H1 (cell line): ENCODE data around the gene GRAMD1B. TPM values are rescaled to one million over a fixed set of nuclear protein-coding genes. Genes with fewer than 3 reads are reported as not detected.

Experiments used
- CTCF ChIA-PET: fragments of 300-600 bp; sonication (Branson Sonifier 250); formaldehyde crosslinking; loops from one replicate; lab custom pipeline; 2021; ENCODE audit not compliant: partially characterized antibody; lab: Charles Lee
- POLR2A ChIA-PET: fragments of 300-600 bp; sonication (Branson Sonifier 250); formaldehyde crosslinking; loops from one replicate; lab custom pipeline; 2021; ENCODE audit warnings: inconsistent platforms; ENCODE audit not compliant: partially characterized antibody; lab: Charles Lee
- DNase-seq, 2 experiments: peaks; one replicate each; pipeline versions ENCODE4 v3.0.0 to v3.0.0-alpha.2; 2010 to 2022; ENCODE audit warnings: low spot score in 2 of 2, low read depth in 1 of 2, mixed read lengths in 1 of 2
- FAIRE-seq: peaks from 2 replicates; lab custom pipeline; 2011; peaks lifted over from hg19 to GRCh38; lab: Jason Lieb, UNC
- H2AFZ ChIP-seq: 2 replicates; pipeline ENCODE4 v1.8.1; 2012; ENCODE audit warnings: low read length, inconsistent platforms
- H2AK5ac ChIP-seq: 2 replicates; pipeline ENCODE4 v1.6.1; 2013; ENCODE audit warnings: low read depth, low read length
- H2BK120ac ChIP-seq: replicated peaks from 2 replicates; pipeline ENCODE3; 2013; ENCODE audit warnings: low read depth, low read length, inconsistent platforms
- H2BK12ac ChIP-seq: 2 replicates; pipeline ENCODE4 v1.6.1; 2013; ENCODE audit warnings: low read depth, low read length
- H2BK15ac ChIP-seq: 2 replicates; pipeline ENCODE4 v1.6.1; 2013; ENCODE audit warnings: low read length
- H2BK20ac ChIP-seq: 2 replicates; pipeline ENCODE4 v1.6.1; 2013; ENCODE audit warnings: low read length
- H2BK5ac ChIP-seq: 2 replicates; pipeline ENCODE4 v1.6.1; 2013; ENCODE audit warnings: low read depth, low read length
- H3K14ac ChIP-seq: 2 replicates; pipeline ENCODE4 v1.6.1; 2013; ENCODE audit warnings: inconsistent platforms; ENCODE audit not compliant: insufficient read length
- H3K18ac ChIP-seq: 2 replicates; pipeline ENCODE4 v1.6.1; 2013; ENCODE audit warnings: low read length; ENCODE audit errors: extremely low read depth
- H3K23ac ChIP-seq: 2 replicates; pipeline ENCODE4 v1.6.1; 2013; ENCODE audit warnings: inconsistent platforms; ENCODE audit not compliant: insufficient read length
- H3K23me2 ChIP-seq: 2 replicates; pipeline ENCODE4 v1.6.1; 2013; ENCODE audit warnings: low read depth, low read length
- H3K27ac ChIP-seq: 2 replicates; pipeline ENCODE4 v1.6.1; 2011; ENCODE audit warnings: low read depth, low read length, inconsistent platforms
- H3K27me3 ChIP-seq, 4 experiments: replicated peaks in 1 of 4; 1 replicate in 1 of 4; 2 replicates in 3 of 4; pipeline versions ENCODE4 v1.6.1 to v1.8.1; 2011 to 2013; ENCODE audit warnings: low read length in 3 of 4, mild to moderate bottlenecking in 3 of 4, inconsistent platforms in 2 of 4, mixed read lengths in 2 of 4, moderate library complexity in 1 of 4; ENCODE audit not compliant: control insufficient read depth in 3 of 4, insufficient read depth in 3 of 4; ENCODE audit errors: extremely low read depth in 1 of 4
- H3K36me3 ChIP-seq, 4 experiments: 2 replicates each; pipeline versions ENCODE4 v1.6.1 to v1.8.1; 2011 to 2013; ENCODE audit warnings: mild to moderate bottlenecking in 4 of 4, low read length in 3 of 4, moderate library complexity in 2 of 4, control low read depth in 1 of 4, inconsistent platforms in 1 of 4; ENCODE audit not compliant: insufficient read depth in 4 of 4, control insufficient read depth in 2 of 4
- H3K4ac ChIP-seq: replicated peaks from 2 replicates; pipeline ENCODE3; 2013; ENCODE audit warnings: low read length, low read depth, mixed read lengths, inconsistent platforms; ENCODE audit not compliant: insufficient read length
- H3K4me1 ChIP-seq, 4 experiments: replicated peaks in 1 of 4; 1 replicate in 1 of 4; 2 replicates in 3 of 4; pipeline versions ENCODE4 v1.6.1 to v1.8.1; 2011 to 2013; ENCODE audit warnings: low read length in 3 of 4, inconsistent platforms in 2 of 4, mixed read lengths in 1 of 4; ENCODE audit not compliant: insufficient read depth in 4 of 4, control insufficient read depth in 3 of 4
- H3K4me2 ChIP-seq, 2 experiments: 2 replicates each; pipeline versions ENCODE4 v1.6.1 to v1.8.1; 2011 to 2013; ENCODE audit warnings: low read depth in 2 of 2, low read length in 2 of 2, control low read depth in 1 of 2, inconsistent platforms in 1 of 2, mild to moderate bottlenecking in 1 of 2; ENCODE audit not compliant: insufficient read depth in 1 of 2
- H3K4me3 ChIP-seq, 4 experiments: fragments of 200-600, 300-600 bp in 1 of 4; sonication (generic), shearing (Covaris generic), sonication (Bioruptor Twin) in 1 of 4; 2 replicates each; pipeline versions ENCODE4 v1.5.1 to v1.8.1; 2011 to 2016; ENCODE audit warnings: low read length in 4 of 4, low read depth in 3 of 4, control low read depth in 2 of 4, inconsistent platforms in 2 of 4, mild to moderate bottlenecking in 2 of 4, mixed read lengths in 1 of 4, moderate library complexity in 1 of 4; ENCODE audit not compliant: insufficient read depth in 2 of 4; ENCODE audit errors: extremely low read depth in 1 of 4
- H3K56ac ChIP-seq: replicated peaks from 2 replicates; pipeline ENCODE3; 2013; ENCODE audit warnings: low read depth, mild to moderate bottlenecking, mixed read lengths, low read length, inconsistent platforms; ENCODE audit not compliant: insufficient read length
- H3K79me1 ChIP-seq: 2 replicates; pipeline ENCODE4 v1.6.1; 2013; ENCODE audit warnings: low read depth, low read length, control low read depth
- H3K79me2 ChIP-seq, 2 experiments: 2 replicates each; pipeline versions ENCODE4 v1.6.1 to v1.8.1; 2012 to 2013; ENCODE audit warnings: low read length in 2 of 2, mild to moderate bottlenecking in 2 of 2, inconsistent platforms in 1 of 2; ENCODE audit not compliant: insufficient read depth in 2 of 2, control insufficient read depth in 1 of 2
- H3K9ac ChIP-seq, 4 experiments: replicated peaks in 1 of 4; 1 replicate in 1 of 4; 2 replicates in 3 of 4; pipeline versions ENCODE4 v1.6.1 to v1.8.1; 2011 to 2013; ENCODE audit warnings: low read depth in 3 of 4, low read length in 3 of 4, control low read depth in 2 of 4, mild to moderate bottlenecking in 2 of 4, moderate library complexity in 2 of 4, inconsistent platforms in 1 of 4; ENCODE audit errors: extremely low read depth in 1 of 4
- H3K9me3 ChIP-seq, 2 experiments: 2 replicates each; pipeline versions ENCODE4 v1.6.1 to v1.8.1; 2012 to 2013; ENCODE audit warnings: mild to moderate bottlenecking in 2 of 2, moderate library complexity in 2 of 2, control low read depth in 1 of 2, inconsistent platforms in 1 of 2, low read depth in 1 of 2, low read length in 1 of 2, mixed read lengths in 1 of 2; ENCODE audit not compliant: insufficient read depth in 2 of 2
- H4K20me1 ChIP-seq, 2 experiments: replicated peaks in 1 of 2; 2 replicates each; pipeline versions ENCODE3 to v1.8.1; 2011 to 2013; ENCODE audit warnings: inconsistent platforms in 2 of 2, low read length in 2 of 2, mild to moderate bottlenecking in 1 of 2; ENCODE audit not compliant: insufficient read depth in 2 of 2, control insufficient read depth in 1 of 2
- H4K5ac ChIP-seq: 2 replicates; pipeline ENCODE4 v1.6.1; 2013; ENCODE audit warnings: low read length, low read depth, mixed read lengths, inconsistent platforms; ENCODE audit not compliant: insufficient read length
- H4K8ac ChIP-seq: 2 replicates; pipeline ENCODE4 v1.8.0; 2013; ENCODE audit warnings: mild to moderate bottlenecking, moderate library complexity, low read length, inconsistent platforms; ENCODE audit not compliant: insufficient read depth; ENCODE audit errors: extremely low read depth
- H4K91ac ChIP-seq: replicated peaks from 2 replicates; pipeline ENCODE3; 2013; ENCODE audit warnings: low read length, mixed read lengths, inconsistent platforms; ENCODE audit not compliant: insufficient read length
- CBX5 ChIP-seq: fragments of 300-800, 300-1000 bp; sonication (generic); IDR thresholded peaks from 2 replicates; pipeline ENCODE4 v1.7.1; 2016; ENCODE audit warnings: antibody characterized with exemption, low read length, low read depth
- CHD1 ChIP-seq: IDR thresholded peaks from 2 replicates; pipeline ENCODE4 v1.6.1; 2012; ENCODE audit warnings: low read depth, low read length, improper control_type of control experiment
- CREB1 ChIP-seq: IDR thresholded peaks from 2 replicates; pipeline ENCODE4 v1.6.1; 2012; ENCODE audit warnings: inconsistent platforms
- CTBP2 ChIP-seq: IDR thresholded peaks from 2 replicates; pipeline ENCODE4 v1.7.0; 2011; ENCODE audit warnings: borderline replicate concordance, mild to moderate bottlenecking, moderate library complexity, mixed read lengths, low read length; ENCODE audit not compliant: insufficient read depth, insufficient read length
- HDAC2 ChIP-seq, 2 experiments: fragments of 300-600 bp in 1 of 2; sonication (generic) in 1 of 2; IDR thresholded peaks; 2 replicates each; pipeline ENCODE4 v1.6.1; 2011 to 2012; ENCODE audit warnings: low read depth in 2 of 2, low read length in 2 of 2, mild to moderate bottlenecking in 2 of 2, moderate library complexity in 2 of 2, borderline replicate concordance in 1 of 2, inconsistent platforms in 1 of 2
- JUN ChIP-seq: IDR thresholded peaks from 2 replicates; pipeline ENCODE4 v1.6.1; 2011; ENCODE audit warnings: low read depth, mild to moderate bottlenecking, improper control_type of control experiment, low read length
- POLR2A ChIP-seq, 2 experiments: IDR thresholded peaks; 1 replicate in 1 of 2; 2 replicates in 1 of 2; pipeline ENCODE4 v1.6.1; 2011; ENCODE audit warnings: low read depth in 2 of 2, low read length in 2 of 2, mild to moderate bottlenecking in 2 of 2; ENCODE audit errors: control extremely low read depth in 1 of 2
- POU5F1 ChIP-seq: IDR thresholded peaks from 2 replicates; pipeline ENCODE4 v1.6.1; 2011; ENCODE audit warnings: low read depth, mild to moderate bottlenecking, low read length, moderate library complexity
- RBBP5 ChIP-seq: IDR thresholded peaks from 2 replicates; pipeline ENCODE4 v1.7.1; 2012; ENCODE audit warnings: low read depth, mild to moderate bottlenecking, inconsistent platforms, low read length, moderate library complexity, borderline replicate concordance
- RFX5 ChIP-seq: IDR thresholded peaks from 2 replicates; pipeline ENCODE4 v1.6.1; 2011; ENCODE audit warnings: low read depth, low read length, improper control_type of control experiment, borderline replicate concordance
- RXRA ChIP-seq: IDR thresholded peaks from 2 replicates; pipeline ENCODE4 v1.6.1; 2011; ENCODE audit warnings: low read depth, mild to moderate bottlenecking, low read length, moderate library complexity; ENCODE audit not compliant: insufficient read depth
- SUZ12 ChIP-seq: fragments of 200-600 bp; sonication (generic); IDR thresholded peaks from 2 replicates; pipeline ENCODE4 v1.6.1; 2012; ENCODE audit warnings: mild to moderate bottlenecking, inconsistent platforms, low read length, moderate library complexity, mixed read lengths
- YY1 ChIP-seq: IDR thresholded peaks from 2 replicates; pipeline ENCODE4 v1.6.1; 2011; ENCODE audit warnings: low read depth, mild to moderate bottlenecking, low read length
- WGBS, 2 experiments: shearing (Covaris generic) in 1 of 2; methylation state at CpG; one replicate each; pipeline versions ENCODE4 v1.1.6 to v1.1.7; 2013 to 2015; ENCODE audit warnings: low lambda C conversion rate in 2 of 2, mixed read lengths in 2 of 2, inconsistent platforms in 1 of 2, low coverage in 1 of 2, missing lambda C conversion rate in 1 of 2; ENCODE audit not compliant: insufficient replicate concordance in 2 of 2, insufficient coverage in 1 of 2, insufficient read length in 1 of 2; ENCODE audit errors: extremely low coverage in 1 of 2, missing lambda C conversion rate in 1 of 2; 5-methylcytosine and 5-hydroxymethylcytosine counted together
- polyA plus RNA-seq, 7 experiments: library from polyadenylated mRNA; depleted of rRNA in 3 of 7; stranded (reverse) in 5 of 7; unstranded in 2 of 7; fragments of >200 nt in 5 of 7; fragments of 200-250 nt in 2 of 7; gene quantifications; 1 replicate in 5 of 7; 2 replicates in 1 of 7; 4 replicates in 1 of 7; pipeline versions ENCODE4 v1.2.1 to v1.2.3, GENCODE V29; 2011 to 2013; ENCODE audit warnings: missing spikeins in 2 of 7, mixed read lengths in 2 of 7
- total RNA-seq: library from RNA; stranded (reverse); fragmentation: NEBNext Ultra II Directional; extraction: Animal tissue kit (Norgen Biotek cat#: 25700); gene quantifications from 2 replicates; pipeline ENCODE4 v1.2.1, GENCODE V29; 2021

Gene GRAMD1B
- total and polyA plus RNA-seq, 2 of the 8 experiments (the other 6 are each of a cell fraction or from before 2014, with no cell fraction given): 10.1 to 21.2 TPM

GRCh38 chr11:123558536-123559315, 128.7 kb downstream of the GRAMD1B start:
- no peak overlapping the region for H4K8ac ChIP-seq
- no peak overlapping the region for H2BK20ac ChIP-seq
- H4K20me1 ChIP-seq: no peaks in the 10 kb centered on the region
- no peak overlapping the region for H2BK120ac ChIP-seq
- WGBS, 2 experiments: 86% methylated on average over 12 of the region's 12 CpGs; no CpG with 5 or more reads in 1 of the 2 experiments
- no peaks in the 10 kb centered on the region; the same call in 1 of the 2 replicates for H3K23me2 ChIP-seq
- H3K14ac ChIP-seq: no peak overlapping the region
- no peak overlapping the region for H4K5ac ChIP-seq
- H3K79me2 ChIP-seq: no peaks in the 10 kb centered on the region
- H3K27me3 ChIP-seq: no peaks in the 10 kb centered on the region
- H2AFZ ChIP-seq: no peak overlapping the region
- H2BK5ac ChIP-seq: no peak overlapping the region
- H2BK12ac ChIP-seq: no peak overlapping the region
- H3K18ac ChIP-seq: no peak overlapping the region
- H2BK15ac ChIP-seq: no peak overlapping the region
- CTCF ChIA-PET: interaction anchor here (1.0 to 10.1 kb wide), 16 partner anchors 10 to 257 kb away, joined by 3 to 115 read pairs (median 6); no protein-coding TSS in a partner anchor
- H3K27ac ChIP-seq: no peak overlapping the region
- no peak overlapping the region for H2AK5ac ChIP-seq
- H3K23ac ChIP-seq: no peak overlapping the region
- no peak overlapping the region for H3K4ac ChIP-seq
- no peak overlapping the region for H3K56ac ChIP-seq
- no peak overlapping the region for H4K91ac ChIP-seq
- FAIRE-seq: no peak
- no peak overlapping the region for H3K9ac ChIP-seq
- no peaks in the 10 kb centered on the region for H3K36me3 ChIP-seq
- no peaks in the 10 kb centered on the region for H3K9me3 ChIP-seq
- H3K4me1 ChIP-seq: peaks cover 8 to 19% (median 15%) of the 10 kb centered on the region in 4 experiments
- H3K4me3 ChIP-seq: no peak overlapping the region
- no peak overlapping the region for H3K4me2 ChIP-seq
- no peak for DNase-seq
- H3K79me1 ChIP-seq: peaks cover 3% of the 10 kb centered on the region; the same call in 1 of the 2 replicates
- POLR2A ChIA-PET: interaction anchor here (1.1 kb wide), 1 partner anchor 10 kb away, joined by 3 read pairs; no protein-coding TSS in a partner anchor
- TF ChIP-seq JUN: no peak
- TF ChIP-seq SUZ12: no peak
- no peak for TF ChIP-seq RXRA
- no peak for TF ChIP-seq YY1
- TF ChIP-seq CBX5: no peak
- TF ChIP-seq HDAC2 (IDR thresholded peaks at IDR 0.05; ENCODE audit: borderline replicate concordance in 1 of 2, low read depth in 2 of 2, low read length in 2 of 2): no peak
- TF ChIP-seq CTBP2: no peak
- no peak for TF ChIP-seq CREB1
- no peak for TF ChIP-seq RFX5
- no peak for TF ChIP-seq POLR2A (IDR thresholded peaks at IDR 0.05; ENCODE audit: control extremely low read depth in 1 of 2, low read depth in 2 of 2, low read length in 2 of 2)
- TF ChIP-seq POU5F1: no peak
- no peak for TF ChIP-seq RBBP5
- TF ChIP-seq CHD1: no peak
